Karpas-422 (cell line): ENCODE measurements around the gene FNDC8. TPM values are rescaled to one million over a fixed set of nuclear protein-coding genes. Genes with fewer than 3 reads are reported as not detected.
A peak's percentile ranks its signal among the peaks of the same experiment; 100 is the strongest.

Experiments
- DNase-seq: peaks from one replicate; pipeline ENCODE4 v3.0.0-alpha.2; 2015
- H2AFZ ChIP-seq: fragments of 200-600 bp; sonication (generic); 2 replicates; pipeline ENCODE4 v1.6.1; 2014; ENCODE audit warnings: antibody characterized with exemption, low read length, mixed read lengths
- H3K27ac ChIP-seq: fragments of 200-600 bp; sonication (generic); 2 replicates; pipeline ENCODE4 v1.5.1; 2014; ENCODE audit warnings: mild to moderate bottlenecking, low read length, moderate library complexity
- H3K27me3 ChIP-seq: fragments of 200-600 bp; sonication (generic); 2 replicates; pipeline ENCODE4 v1.6.1; 2014; ENCODE audit warnings: low read length, mixed read lengths
- H3K36me3 ChIP-seq: fragments of 200-600 bp; sonication (generic); 2 replicates; pipeline ENCODE4 v1.6.1; 2014; ENCODE audit warnings: low read length, mixed read lengths; ENCODE audit not compliant: insufficient read depth
- H3K4me1 ChIP-seq: fragments of 200-600 bp; sonication (generic); 2 replicates; pipeline ENCODE4 v1.6.1; 2014; ENCODE audit warnings: mild to moderate bottlenecking, low read length, mixed read lengths
- H3K4me2 ChIP-seq: fragments of 200-600 bp; sonication (generic); 2 replicates; pipeline ENCODE4 v1.6.1; 2014; ENCODE audit warnings: low read length, low read depth, mild to moderate bottlenecking; ENCODE audit not compliant: poor library complexity, severe bottlenecking
- H3K4me3 ChIP-seq: fragments of 200-600 bp; sonication (generic); 2 replicates; pipeline ENCODE4 v1.5.1; 2014; ENCODE audit warnings: mild to moderate bottlenecking, antibody characterized with exemption, low read length, mixed read lengths
- H3K79me2 ChIP-seq: fragments of 200-600 bp; sonication (generic); 2 replicates; pipeline ENCODE4 v1.6.1; 2014; ENCODE audit warnings: mild to moderate bottlenecking, low read length, mixed read lengths
- H3K9ac ChIP-seq: fragments of 200-600 bp; sonication (generic); 2 replicates; pipeline ENCODE4 v1.6.0; 2014; ENCODE audit warnings: low read length
- H3K9me2 ChIP-seq: fragments of 200-600 bp; sonication (generic), shearing (Covaris generic); replicated peaks from 2 replicates; pipeline ENCODE4 v1.6.0; 2014; ENCODE audit warnings: mild to moderate bottlenecking, low read length, moderate library complexity; ENCODE audit not compliant: insufficient read depth
- H3K9me3 ChIP-seq: fragments of 300-700, 200-600 bp; sonication (generic); 2 replicates; pipeline ENCODE4 v1.6.1; 2014; ENCODE audit warnings: low read length, mixed read lengths
- H4K20me1 ChIP-seq: fragments of 200-600 bp; sonication (generic); 2 replicates; pipeline ENCODE4 v1.6.1; 2014; ENCODE audit warnings: mild to moderate bottlenecking, antibody characterized with exemption, low read length, low read depth; ENCODE audit not compliant: insufficient read depth
- total RNA-seq: library from RNA; depleted of rRNA; stranded (reverse); fragments of >200 nt; shearing (Covaris generic); gene quantifications from 2 replicates; pipeline ENCODE4 v1.2.3, GENCODE V29; 2014; ENCODE audit warnings: low replicate concordance

FNDC8 gene
- total RNA-seq, 1 experiment from 2014 or later: not detected

DNA sequence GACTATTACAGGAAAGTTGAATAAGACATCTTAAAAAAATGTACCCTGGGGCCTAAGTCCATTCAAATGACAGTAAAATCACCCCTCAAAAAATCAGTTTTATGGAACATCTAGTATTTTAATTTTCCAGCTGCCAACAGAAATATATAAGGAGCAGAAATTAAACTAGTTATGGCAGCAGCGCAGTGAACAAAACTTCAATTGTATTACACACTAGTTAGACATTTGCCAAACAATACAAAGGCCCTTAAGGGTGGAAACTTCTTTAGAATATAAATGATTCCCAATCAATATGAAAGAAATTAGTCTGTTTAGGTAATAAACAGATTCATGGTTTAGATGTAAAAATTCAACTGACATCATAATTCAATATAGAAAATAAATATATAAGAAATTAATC, 39.8 kb upstream of the FNDC8 start:
- H3K9me3 ChIP-seq: no peaks in the 10 kb centered on the region
- H4K20me1 ChIP-seq: no peaks in the 10 kb centered on the region
- no peaks in the 10 kb centered on the region for H3K36me3 ChIP-seq
- H3K4me3 ChIP-seq: no peak overlapping the region
- no peaks in the 10 kb centered on the region for H3K79me2 ChIP-seq
- H3K27ac ChIP-seq: peak overlapping the region; percentile 64
- H3K27me3 ChIP-seq: no peaks in the 10 kb centered on the region
- peak overlapping the region; percentile 50 for H3K4me2 ChIP-seq
- no peak overlapping the region for H2AFZ ChIP-seq
- H3K9ac ChIP-seq: no peak overlapping the region
- no peak for DNase-seq
- peaks cover 37% of the 10 kb centered on the region for H3K4me1 ChIP-seq
- H3K9me2 ChIP-seq: no peaks in the 10 kb centered on the region

DNA sequence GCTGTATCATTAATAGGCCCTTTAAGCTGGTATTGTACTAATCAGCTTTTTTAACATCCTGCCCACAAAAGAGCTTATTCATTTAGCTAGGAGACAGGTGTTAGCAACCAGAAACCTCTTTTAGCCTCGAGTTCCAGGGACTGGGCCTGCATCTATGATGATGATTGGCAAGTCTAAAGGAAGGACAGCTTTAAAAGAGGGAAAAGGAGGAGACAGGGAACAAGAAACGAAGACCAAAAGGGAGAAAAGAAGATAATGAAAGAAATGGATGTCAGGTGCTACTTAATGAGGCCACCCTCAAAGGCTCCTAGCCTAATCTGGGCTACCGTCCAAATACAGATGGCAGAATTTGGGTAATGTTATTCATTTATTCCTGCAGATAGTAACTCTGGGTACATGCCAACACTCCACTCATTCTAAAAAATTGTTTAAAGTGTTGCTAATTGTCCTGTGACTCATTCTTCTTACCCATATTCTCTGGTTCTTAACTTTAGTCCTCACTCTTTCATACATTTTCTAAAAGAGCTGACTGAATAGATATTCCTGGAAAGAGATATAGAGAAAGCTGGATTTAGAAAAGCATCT, 39.2 kb upstream of the FNDC8 start:
- no peak for DNase-seq
- H3K4me2 ChIP-seq: peak overlapping the region; percentile 50
- no peaks in the 10 kb centered on the region for H3K9me3 ChIP-seq
- peaks cover 37% of the 10 kb centered on the region for H3K4me1 ChIP-seq
- H3K27me3 ChIP-seq: no peaks in the 10 kb centered on the region
- peak overlapping the region; percentile 23; the same call in 1 of the 2 replicates for H3K4me3 ChIP-seq
- no peaks in the 10 kb centered on the region for H3K9me2 ChIP-seq
- no peak overlapping the region for H3K9ac ChIP-seq
- H3K79me2 ChIP-seq: no peaks in the 10 kb centered on the region
- no peaks in the 10 kb centered on the region; the same call in 1 of the 2 replicates for H4K20me1 ChIP-seq
- no peak overlapping the region for H2AFZ ChIP-seq
- no peaks in the 10 kb centered on the region for H3K36me3 ChIP-seq
- peak overlapping the region; percentile 64 for H3K27ac ChIP-seq

GRCh38 chr17:35083071-35083470, 38.3 kb upstream of the FNDC8 start:
- H3K4me3 ChIP-seq: no peak overlapping the region
- H3K9me3 ChIP-seq: no peaks in the 10 kb centered on the region
- no peaks in the 10 kb centered on the region for H3K9me2 ChIP-seq
- H2AFZ ChIP-seq: no peak overlapping the region
- no peaks in the 10 kb centered on the region for H3K27me3 ChIP-seq
- H4K20me1 ChIP-seq: no peaks in the 10 kb centered on the region; the same call in 1 of the 2 replicates
- peaks cover 43% of the 10 kb centered on the region for H3K4me1 ChIP-seq
- DNase-seq: no peak
- no peak overlapping the region for H3K9ac ChIP-seq
- no peaks in the 10 kb centered on the region for H3K36me3 ChIP-seq
- H3K79me2 ChIP-seq: no peaks in the 10 kb centered on the region
- H3K27ac ChIP-seq: no peak overlapping the region
- peak overlapping the region; percentile 50 for H3K4me2 ChIP-seq

GRCh38 chr17:35084987-35085386, 36.4 kb upstream of the FNDC8 start:
- Histone ChIP-seq H3K4me1 (peaks cover 54% of the 10 kb centered on the region), H3K27ac (no peak overlapping the region), H3K27me3 (no peaks in the 10 kb centered on the region), H3K36me3 (no peaks in the 10 kb centered on the region), H3K9ac (no peak overlapping the region), H2AFZ (no peak overlapping the region), H3K9me3 (no peaks in the 10 kb centered on the region), H3K4me3 (no peak overlapping the region), H3K9me2 (no peaks in the 10 kb centered on the region), H4K20me1 (no peaks in the 10 kb centered on the region; the same call in 1 of the 2 replicates), H3K79me2 (no peaks in the 10 kb centered on the region), H3K4me2 (no peak overlapping the region)
- no peak for DNase-seq

- no peak overlapping the region for H3K4me3 ChIP-seq
- no peaks in the 10 kb centered on the region for H3K79me2 ChIP-seq
- H3K9ac ChIP-seq: no peak overlapping the region
These were observed 35.3 kb upstream of the FNDC8 start for GRCh38 chr17:35086164-35086563.

GRCh38 chr17:35086931-35087573, 34.4 kb upstream of the FNDC8 start:
- no peak for DNase-seq
- H3K27me3 ChIP-seq: no peaks in the 10 kb centered on the region
- H3K9ac ChIP-seq: no peak overlapping the region
- H3K4me2 ChIP-seq: peak overlapping the region; percentile 77
- H3K27ac ChIP-seq: no peak overlapping the region
- H3K9me3 ChIP-seq: no peaks in the 10 kb centered on the region
- H3K4me3 ChIP-seq: no peak overlapping the region
- no peaks in the 10 kb centered on the region for H3K79me2 ChIP-seq
- H3K4me1 ChIP-seq: peaks cover 34% of the 10 kb centered on the region
- H3K36me3 ChIP-seq: no peaks in the 10 kb centered on the region
- H2AFZ ChIP-seq: no peak overlapping the region
- no peaks in the 10 kb centered on the region for H3K9me2 ChIP-seq
- no peaks in the 10 kb centered on the region; the same call in 1 of the 2 replicates for H4K20me1 ChIP-seq

More at GRCh38 chr17:35086164-35086563, 35.3 kb upstream of the FNDC8 start:
- DNase-seq: no peak
- H3K4me1 ChIP-seq: peaks cover 43% of the 10 kb centered on the region
- H3K27ac ChIP-seq: no peak overlapping the region
- H3K4me2 ChIP-seq: no peak overlapping the region
- no peaks in the 10 kb centered on the region; the same call in 1 of the 2 replicates for H4K20me1 ChIP-seq
- no peaks in the 10 kb centered on the region for H3K9me2 ChIP-seq
- no peaks in the 10 kb centered on the region for H3K9me3 ChIP-seq
- H3K36me3 ChIP-seq: no peaks in the 10 kb centered on the region
- H3K27me3 ChIP-seq: no peaks in the 10 kb centered on the region
- H2AFZ ChIP-seq: no peak overlapping the region

DNA sequence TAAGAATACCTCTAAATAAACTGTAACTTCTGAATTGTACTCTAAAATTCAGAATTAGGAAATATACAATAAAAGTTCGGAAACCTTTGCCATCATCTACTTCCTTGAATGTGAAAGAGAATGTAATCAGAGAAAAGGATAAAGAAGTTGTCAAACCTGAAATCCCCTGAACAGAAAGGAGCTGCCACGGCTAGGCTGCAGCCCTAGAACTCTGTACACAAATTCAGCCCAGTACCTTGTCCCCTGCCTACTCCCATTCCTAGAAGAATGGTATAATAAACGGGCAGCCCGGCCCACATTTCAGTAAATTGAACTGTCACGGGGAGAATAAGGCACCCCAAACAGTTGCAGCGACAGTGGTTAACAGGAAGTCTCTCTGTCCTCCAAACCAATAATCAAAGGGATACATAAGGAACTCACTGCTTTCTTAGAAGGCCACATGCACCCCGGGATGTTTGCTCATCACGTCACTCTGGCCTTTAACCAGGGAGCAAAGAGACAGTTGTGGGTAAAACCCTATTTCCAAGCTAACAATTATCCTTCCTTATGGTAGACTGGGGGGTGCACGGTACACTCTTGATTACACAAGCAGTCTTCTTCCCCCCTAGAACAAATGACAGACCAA, 33.6 kb upstream of the FNDC8 start:
- Histone ChIP-seq H3K9me2 (no peaks in the 10 kb centered on the region), H2AFZ (0 out of 2 replicates have a peak overlapping the region, but pooled peaks have one; percentile 86), H3K4me2 (peak overlapping the region; percentile 77), H3K9ac (peak overlapping the region; percentile 78), H3K4me3 (peak overlapping the region; percentile 69), H3K27ac (no peak overlapping the region), H4K20me1 (no peaks in the 10 kb centered on the region; the same call in 1 of the 2 replicates), H3K9me3 (no peaks in the 10 kb centered on the region), H3K4me1 (peaks cover 26% of the 10 kb centered on the region), H3K79me2 (no peaks in the 10 kb centered on the region), H3K27me3 (no peaks in the 10 kb centered on the region), H3K36me3 (no peaks in the 10 kb centered on the region)
- DNase-seq: no peak

DNA sequence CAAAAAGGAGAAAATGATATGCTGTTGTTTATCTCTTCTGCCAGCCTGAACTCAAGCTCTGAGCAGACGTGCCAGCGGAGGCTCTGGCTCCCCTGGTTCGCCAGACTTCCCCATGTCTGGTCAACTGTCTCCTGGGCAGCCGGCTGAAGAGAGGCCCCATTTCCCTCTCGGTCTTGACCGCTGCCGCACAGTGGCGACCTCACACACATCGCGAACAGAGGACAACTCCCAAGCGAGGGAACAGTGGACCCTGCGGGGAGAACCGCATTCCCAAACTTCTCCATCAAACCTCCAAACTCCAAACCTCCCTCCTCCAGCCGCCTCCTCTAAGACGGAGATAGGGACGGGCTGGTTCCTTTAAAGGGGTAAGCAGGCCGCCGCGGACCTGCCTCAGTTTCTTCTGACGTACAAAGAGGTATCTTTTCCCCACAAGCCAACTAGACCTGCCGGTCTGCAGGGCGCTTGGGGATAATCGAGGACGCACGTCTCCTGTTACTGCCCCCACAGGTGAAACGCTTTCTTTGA, 33.0 kb upstream of the FNDC8 start:
- no peaks in the 10 kb centered on the region; the same call in 1 of the 2 replicates for H4K20me1 ChIP-seq
- H3K9ac ChIP-seq: peak overlapping the region; percentile 78
- no peaks in the 10 kb centered on the region for H3K36me3 ChIP-seq
- peak overlapping the region; percentile 77 for H3K4me2 ChIP-seq
- H3K27ac ChIP-seq: no peak overlapping the region
- H3K9me2 ChIP-seq: no peaks in the 10 kb centered on the region
- H3K79me2 ChIP-seq: no peaks in the 10 kb centered on the region
- H3K4me3 ChIP-seq: peak overlapping the region; percentile 69
- DNase-seq: no peak
- H2AFZ ChIP-seq: peak overlapping the region; percentile 86; the same call in 1 of the 2 replicates
- no peaks in the 10 kb centered on the region for H3K9me3 ChIP-seq
- H3K4me1 ChIP-seq: peaks cover 20% of the 10 kb centered on the region
- no peaks in the 10 kb centered on the region for H3K27me3 ChIP-seq
